Measurements from ENCODE around the gene TRIP13.
"Not testable (repeated sequence)": the region's sequence is repeated elsewhere in the genome, so short reads cannot be mapped to it uniquely, and the experiment has no call there.

The TRIP13 gene

DNA sequence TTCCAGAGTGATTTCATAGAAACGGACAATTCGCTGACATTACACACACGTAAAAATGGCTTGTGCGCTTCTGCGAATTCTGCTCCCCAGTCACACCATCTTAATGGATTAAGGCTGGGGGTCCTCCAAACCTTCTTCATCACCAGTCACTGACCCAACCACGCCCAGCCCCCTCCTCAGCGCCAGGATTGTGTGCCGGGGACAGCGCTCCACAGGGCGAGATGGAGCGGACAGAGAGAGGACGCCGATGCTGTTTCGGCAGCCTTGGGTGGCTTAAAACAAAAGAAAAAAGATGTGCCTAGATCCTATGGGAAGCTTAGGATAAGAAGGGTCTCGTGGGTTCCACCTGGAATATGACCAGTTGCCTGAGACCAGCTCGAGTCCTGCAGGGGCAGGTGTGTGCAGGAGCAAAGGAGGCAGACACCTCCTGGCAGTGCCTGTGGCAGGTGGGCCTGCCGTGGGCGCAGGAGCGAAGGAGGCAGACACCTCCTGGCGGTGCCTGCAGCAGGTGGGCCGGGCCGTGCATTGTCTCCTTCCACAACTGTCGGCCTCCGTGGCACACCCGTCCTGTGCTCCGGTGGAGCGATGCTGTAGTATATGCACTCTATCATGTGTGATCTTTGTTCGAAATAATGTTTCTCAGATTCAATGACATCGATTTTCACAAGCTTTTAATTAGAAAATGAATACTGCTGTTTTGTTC lies 20.9 kb upstream of the TRIP13 start:
- H3K4me3 ChIP-seq (ENCODE audit: low read length), result no peak overlapping the region
- H3K4me1 ChIP-seq (ENCODE audit: insufficient read depth, low read length), result no peaks in the 10 kb centered on the region
- H2AFZ ChIP-seq (ENCODE audit: low read depth, low read length), result no peak overlapping the region
- H3K9me3 ChIP-seq (ENCODE audit: low read length), result no peaks in the 10 kb centered on the region
- no peaks in the 10 kb centered on the region for H3K27me3 ChIP-seq (ENCODE audit: insufficient read depth, low read length)
- H3K36me3 ChIP-seq (ENCODE audit: insufficient read depth, low read length), result peaks cover 94% of the 10 kb centered on the region

- H3K4me3 ChIP-seq (ENCODE audit: low read length), result no peak overlapping the region
- H3K36me3 ChIP-seq (ENCODE audit: insufficient read depth, low read length), result peaks cover 94% of the 10 kb centered on the region
- H3K27me3 ChIP-seq (ENCODE audit: insufficient read depth, low read length), result no peaks in the 10 kb centered on the region
- no peaks in the 10 kb centered on the region for H3K4me1 ChIP-seq (ENCODE audit: insufficient read depth, low read length)
- no peaks in the 10 kb centered on the region for H3K9me3 ChIP-seq (ENCODE audit: low read length)
- no peak overlapping the region for H2AFZ ChIP-seq (ENCODE audit: low read depth, low read length)
Observed at GRCh38 chr5:872301-872700, 20.4 kb upstream of the TRIP13 start.

DNA sequence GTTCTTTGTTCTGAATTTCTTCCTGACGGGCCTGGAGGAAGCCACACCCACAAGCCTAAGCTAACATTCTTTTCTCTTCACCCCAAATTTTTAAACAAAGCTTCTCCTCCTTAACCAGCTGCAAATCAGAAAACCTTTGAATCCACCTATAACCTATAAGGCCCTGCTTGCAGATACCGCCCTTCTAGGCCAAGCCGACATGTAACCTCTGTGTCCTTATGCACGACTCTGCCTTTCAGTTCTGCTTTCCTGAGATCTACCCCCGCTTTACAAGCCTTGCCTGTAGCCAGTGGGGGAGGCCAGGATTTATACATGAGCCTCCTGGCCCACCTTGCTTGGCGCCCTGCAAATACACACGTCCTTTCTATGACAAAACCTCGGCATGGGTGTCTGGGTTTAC lies 19.4 kb upstream of the TRIP13 start:
- no peaks in the 10 kb centered on the region for H3K4me1 ChIP-seq (ENCODE audit: insufficient read depth, low read length)
- H3K36me3 ChIP-seq (ENCODE audit: insufficient read depth, low read length), result peaks cover 94% of the 10 kb centered on the region
- no peaks in the 10 kb centered on the region for H3K27me3 ChIP-seq (ENCODE audit: insufficient read depth, low read length)
- H2AFZ ChIP-seq (ENCODE audit: low read depth, low read length), result no peak overlapping the region
- H3K4me3 ChIP-seq (ENCODE audit: low read length), result no peak overlapping the region
- no peaks in the 10 kb centered on the region for H3K9me3 ChIP-seq (ENCODE audit: low read length)

DNA sequence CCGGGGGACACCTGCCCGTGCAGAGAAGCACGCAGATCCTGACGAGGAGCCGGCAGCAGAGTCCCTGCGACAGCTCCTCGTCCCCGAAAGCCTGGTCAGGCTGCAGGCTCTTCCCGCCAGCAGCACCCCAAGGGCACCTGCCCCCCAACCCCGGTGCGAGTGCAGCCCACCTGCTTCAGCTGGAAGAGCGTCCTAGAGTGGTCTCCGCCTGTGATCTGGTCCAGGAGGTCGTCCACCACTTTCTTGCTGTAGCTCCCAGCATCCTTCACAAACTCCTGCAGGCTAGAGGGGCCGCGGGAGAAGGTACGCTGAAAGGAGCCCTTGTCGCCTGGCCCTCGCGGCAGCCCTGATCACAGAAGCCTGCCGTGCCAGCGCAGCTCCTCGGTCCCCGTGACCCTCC lies 16.8 kb upstream of the TRIP13 start:
- Histone ChIP-seq H3K36me3 (ENCODE audit: insufficient read depth, low read length) (peaks cover 72% of the 10 kb centered on the region), H3K9me3 (ENCODE audit: low read length) (no peaks in the 10 kb centered on the region), H3K4me1 (ENCODE audit: insufficient read depth, low read length) (no peaks in the 10 kb centered on the region)

GRCh38 chr5:876398-877365 lies 16.0 kb upstream of the TRIP13 start:
- H2AFZ ChIP-seq (ENCODE audit: low read depth, low read length), result no peak overlapping the region
- H3K36me3 ChIP-seq (ENCODE audit: insufficient read depth, low read length), result peaks cover 72% of the 10 kb centered on the region
- H3K4me1 ChIP-seq (ENCODE audit: insufficient read depth, low read length), result no peaks in the 10 kb centered on the region
- no peaks in the 10 kb centered on the region for H3K9me3 ChIP-seq (ENCODE audit: low read length)
- H3K4me3 ChIP-seq (ENCODE audit: low read length), result no peak overlapping the region
- H3K27me3 ChIP-seq (ENCODE audit: insufficient read depth, low read length), result no peaks in the 10 kb centered on the region

More for the DNA sequence above, 16.8 kb upstream of the TRIP13 start:
- H2AFZ ChIP-seq (ENCODE audit: low read depth, low read length), result no peak overlapping the region
- no peaks in the 10 kb centered on the region for H3K27me3 ChIP-seq (ENCODE audit: insufficient read depth, low read length)
- no peak overlapping the region for H3K4me3 ChIP-seq (ENCODE audit: low read length)

- Histone ChIP-seq H3K27me3 (ENCODE audit: insufficient read depth, low read length) (no peaks in the 10 kb centered on the region), H3K4me3 (ENCODE audit: low read length) (no peak overlapping the region), H3K36me3 (ENCODE audit: insufficient read depth, low read length) (peaks cover 71% of the 10 kb centered on the region), H3K4me1 (ENCODE audit: insufficient read depth, low read length) (no peaks in the 10 kb centered on the region), H3K9me3 (ENCODE audit: low read length) (no peaks in the 10 kb centered on the region), H2AFZ (ENCODE audit: low read depth, low read length) (no peak overlapping the region)
Observed at GRCh38 chr5:878125-878524, 14.6 kb upstream of the TRIP13 start.

DNA sequence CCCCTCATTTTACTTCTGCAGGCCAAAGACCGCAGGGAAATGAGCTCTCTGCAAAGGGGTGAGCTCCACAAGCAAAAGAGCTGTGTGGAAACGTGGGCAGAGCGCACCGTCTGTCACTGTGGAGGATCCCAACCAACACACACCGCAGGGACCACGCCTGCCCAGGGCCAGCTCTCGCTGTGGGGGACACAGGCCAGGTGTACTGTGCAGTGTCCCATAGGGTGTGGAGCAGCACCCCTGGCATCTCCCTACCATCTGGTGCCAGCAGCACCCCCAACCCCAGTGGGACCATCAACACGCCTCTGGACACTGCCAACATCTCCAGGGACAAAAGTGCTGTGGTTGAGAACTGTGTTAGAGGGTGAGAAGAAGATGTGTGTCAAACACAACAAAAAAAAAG lies 14.0 kb upstream of the TRIP13 start:
- not testable (repeated sequence) for H3K4me1 ChIP-seq (ENCODE audit: insufficient read depth, low read length); H3K27me3 ChIP-seq (ENCODE audit: insufficient read depth, low read length); H2AFZ ChIP-seq (ENCODE audit: low read depth, low read length); H3K4me3 ChIP-seq (ENCODE audit: low read length); H3K9me3 ChIP-seq (ENCODE audit: low read length)
- peaks cover 72% of the 10 kb centered on the region for H3K36me3 ChIP-seq (ENCODE audit: insufficient read depth, low read length)

GRCh38 chr5:880816-881550 lies 11.7 kb upstream of the TRIP13 start:
- Histone ChIP-seq H3K9me3 (ENCODE audit: low read length) (peaks cover 5% of the 10 kb centered on the region), H3K4me3 (ENCODE audit: low read length) (no peak overlapping the region), H3K4me1 (ENCODE audit: insufficient read depth, low read length) (no peaks in the 10 kb centered on the region), H2AFZ (ENCODE audit: low read depth, low read length) (no peak overlapping the region), H3K27me3 (ENCODE audit: insufficient read depth, low read length) (no peaks in the 10 kb centered on the region), H3K36me3 (ENCODE audit: insufficient read depth, low read length) (peaks cover 74% of the 10 kb centered on the region)

DNA sequence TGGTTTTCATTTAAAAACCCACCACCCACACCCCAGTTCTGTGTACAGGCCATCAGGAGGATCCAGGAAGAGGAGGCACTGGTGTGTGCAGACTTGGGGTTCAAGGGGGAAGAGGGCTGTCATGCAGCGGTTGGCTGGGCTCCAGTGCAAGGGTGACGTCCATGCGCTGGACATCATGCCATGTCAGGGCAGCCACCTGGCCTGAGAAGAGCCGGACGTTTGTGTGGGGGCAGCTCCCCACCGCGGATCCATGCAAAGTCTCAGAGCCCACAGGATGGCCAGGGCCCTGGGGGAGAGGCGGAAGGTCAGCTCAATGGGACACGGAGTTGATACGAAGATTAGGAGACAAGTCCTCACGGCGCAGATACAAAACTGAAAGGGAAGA lies 11.1 kb upstream of the TRIP13 start:
- Histone ChIP-seq H3K4me3 (ENCODE audit: low read length) (no peak overlapping the region), H3K4me1 (ENCODE audit: insufficient read depth, low read length) (no peaks in the 10 kb centered on the region), H3K9me3 (ENCODE audit: low read length) (peaks cover 5% of the 10 kb centered on the region), H3K36me3 (ENCODE audit: insufficient read depth, low read length) (peaks cover 76% of the 10 kb centered on the region), H2AFZ (ENCODE audit: low read depth, low read length) (no peak overlapping the region), H3K27me3 (ENCODE audit: insufficient read depth, low read length) (no peaks in the 10 kb centered on the region)

- Histone ChIP-seq H3K9me3 (ENCODE audit: low read length) (peaks cover 5% of the 10 kb centered on the region), H3K36me3 (ENCODE audit: insufficient read depth, low read length) (peaks cover 76% of the 10 kb centered on the region), H2AFZ (ENCODE audit: low read depth, low read length) (no peak overlapping the region), H3K4me1 (ENCODE audit: insufficient read depth, low read length) (no peaks in the 10 kb centered on the region), H3K27me3 (ENCODE audit: insufficient read depth, low read length) (no peaks in the 10 kb centered on the region), H3K4me3 (ENCODE audit: low read length) (no peak overlapping the region)
Observed at GRCh38 chr5:882253-883183, 10.2 kb upstream of the TRIP13 start.

- no peak overlapping the region for H2AFZ ChIP-seq (ENCODE audit: low read depth, low read length)
- H3K4me1 ChIP-seq (ENCODE audit: insufficient read depth, low read length), result no peaks in the 10 kb centered on the region
- H3K27me3 ChIP-seq (ENCODE audit: insufficient read depth, low read length), result no peaks in the 10 kb centered on the region
- H3K9me3 ChIP-seq (ENCODE audit: low read length), result peaks cover 5% of the 10 kb centered on the region
- H3K36me3 ChIP-seq (ENCODE audit: insufficient read depth, low read length), result peaks cover 79% of the 10 kb centered on the region
- H3K4me3 ChIP-seq (ENCODE audit: low read length), result no peak overlapping the region
Observed at GRCh38 chr5:883475-884181, 9.1 kb upstream of the TRIP13 start.
